HL-60 (cell line): ENCODE measurements around the gene PACS1.

ENCODE experiments used
- CTCF ChIP-seq: IDR thresholded peaks from one replicate; pipeline ENCODE4 v1.5.1; 2011; ENCODE audit warnings: low read length, control low read depth, inconsistent platforms; ENCODE audit not compliant: insufficient read depth
- GABPA ChIP-seq: IDR thresholded peaks from 2 replicates; pipeline ENCODE4 v1.6.1; 2012; ENCODE audit warnings: low read depth
- POLR2AphosphoS5 ChIP-seq: IDR thresholded peaks from 2 replicates; pipeline ENCODE4 v1.6.1; 2012; ENCODE audit warnings: low read depth
- REST ChIP-seq: IDR thresholded peaks from 2 replicates; pipeline ENCODE4 v1.6.1; 2012; ENCODE audit warnings: low read depth; ENCODE audit not compliant: insufficient replicate concordance
- SPI1 ChIP-seq: IDR thresholded peaks from 2 replicates; pipeline ENCODE4 v1.6.1; 2012; ENCODE audit warnings: low read depth, mild to moderate bottlenecking, borderline replicate concordance

GRCh38 chr11:66051766-66052663 is 18.1 kb upstream of the PACS1 start, which contains the start of gene SF3B2:
- no peak for TF ChIP-seq CTCF
- peak; percentile 93 for TF ChIP-seq GABPA
- peak; percentile 73; the same call in 1 of the 2 replicates for TF ChIP-seq POLR2AphosphoS5
- peak; percentile 64 for TF ChIP-seq REST
- TF ChIP-seq SPI1 = peak; percentile 1; the same call in 1 of the 2 replicates
